ENCODE results near the gene VCY. TPM values are rescaled to one million over a fixed set of nuclear protein-coding genes. Genes with fewer than 3 reads are reported as not detected.
"Not testable (repeated sequence)": the region's sequence is repeated elsewhere in the genome, so short reads cannot be mapped to it uniquely, and the experiment has no call there.

Gene VCY
- not detected in 2 replicates for total RNA-seq (2014; rRNA removed; shearing (Covaris generic))

DNA sequence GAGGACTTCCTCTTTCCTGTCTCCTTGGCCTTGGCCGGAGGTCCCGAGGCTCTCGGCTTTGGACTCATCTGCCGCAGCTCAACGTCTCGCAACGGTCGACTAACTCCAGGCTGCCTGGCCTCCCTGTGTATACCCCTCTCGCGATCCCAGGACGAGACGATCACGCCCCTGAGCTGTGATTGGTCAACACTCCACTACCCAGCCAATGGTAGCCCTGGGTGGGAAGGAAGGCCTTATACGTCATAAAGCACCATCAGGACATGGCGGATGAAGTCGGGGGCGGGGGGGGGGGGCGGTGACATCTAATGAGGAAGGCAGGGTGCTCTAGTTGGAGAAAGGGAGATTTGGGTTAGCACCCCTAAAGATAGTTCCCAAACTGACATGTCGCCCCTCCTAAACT, at the start of gene VCY:
VCY (minus strand) TSS at position 101 of the 400 bp plus-strand sequence; CDS start at position 68, 33 bp downstream.
- DNase-seq (ENCODE audit: low spot score); in situ Hi-C loops (cut with HindIII; ENCODE audit: low sequenced_read_pairs): not testable (repeated sequence)

DNA sequence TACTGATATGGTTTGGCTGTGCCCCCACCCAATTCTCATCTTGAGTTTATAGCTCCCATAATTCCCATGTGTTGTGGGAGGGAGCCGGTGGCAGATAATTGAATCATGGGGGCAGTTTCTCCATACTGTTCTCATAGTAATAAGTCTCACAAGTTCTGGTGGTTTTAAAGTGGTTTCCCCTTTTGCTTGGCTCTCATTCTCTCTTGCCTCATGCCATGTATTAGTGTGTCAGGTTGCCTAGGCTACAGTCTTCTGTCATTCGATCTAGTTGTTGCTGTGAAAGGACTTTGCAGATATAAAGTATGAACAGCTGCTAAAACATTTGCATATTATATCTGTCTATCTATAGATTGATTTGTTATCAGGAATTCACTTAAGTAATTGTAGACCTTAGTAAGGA, 44.1 kb upstream of the VCY start:
- DNase-seq (ENCODE audit: low spot score); in situ Hi-C loops (cut with HindIII; ENCODE audit: low sequenced_read_pairs): not testable (repeated sequence)

DNA sequence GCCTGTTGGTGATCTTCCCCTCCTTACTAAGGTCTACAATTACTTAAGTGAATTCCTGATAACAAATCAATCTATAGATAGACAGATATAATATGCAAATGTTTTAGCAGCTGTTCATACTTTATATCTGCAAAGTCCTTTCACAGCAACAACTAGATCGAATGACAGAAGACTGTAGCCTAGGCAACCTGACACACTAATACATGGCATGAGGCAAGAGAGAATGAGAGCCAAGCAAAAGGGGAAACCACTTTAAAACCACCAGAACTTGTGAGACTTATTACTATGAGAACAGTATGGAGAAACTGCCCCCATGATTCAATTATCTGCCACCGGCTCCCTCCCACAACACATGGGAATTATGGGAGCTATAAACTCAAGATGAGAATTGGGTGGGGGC, 25.6 kb upstream of the VCY start:
- in situ Hi-C loops (cut with HindIII; ENCODE audit: low sequenced_read_pairs); DNase-seq (ENCODE audit: low spot score): not testable (repeated sequence)

DNA sequence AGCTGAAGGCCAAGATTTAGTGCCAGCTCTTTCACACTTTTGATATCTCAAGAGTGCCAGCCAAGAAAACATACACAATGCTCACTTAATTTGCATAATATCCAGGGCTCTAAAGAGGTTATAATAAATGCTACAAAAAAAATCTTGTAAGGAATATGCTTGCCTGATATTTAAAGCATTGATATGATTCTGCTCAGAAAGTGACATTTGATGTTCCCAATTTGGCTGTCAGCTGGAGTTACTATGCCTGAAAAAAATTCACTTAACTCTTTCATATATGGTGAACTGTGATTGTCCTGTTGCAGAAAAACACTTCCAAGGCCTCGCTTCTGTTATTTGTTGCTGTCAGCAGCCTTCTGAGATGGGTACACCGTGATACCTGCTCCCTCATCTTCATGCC, 43.9 kb downstream of the VCY start:
- DNase-seq (ENCODE audit: low spot score); in situ Hi-C loops (cut with HindIII; ENCODE audit: low sequenced_read_pairs): not testable (repeated sequence)

Other genes with a start within 250 kb of the VCY start
- gene VCY1B, start 69.8 kb upstream of the VCY start, total RNA-seq (2014; rRNA removed; shearing (Covaris generic)) = not detected in 2 replicates